Thyroid gland (tissue), 4 donors: ENCODE data around the gene BRD2.

ENCODE experiments used
- POLR2A ChIP-seq, 2 donors: fragments of 450-650 bp; IDR thresholded peaks; one replicate each; pipeline ENCODE4 v1.6.1; 2017; ENCODE audit warnings: antibody characterized with exemption in 2 of 2, mild to moderate bottlenecking in 2 of 2, moderate library complexity in 1 of 2
- TF ChIP-seq, protein P1 (sequence below), 6 experiments: fragments of 200-600 bp in 3 of 6; fragments of 450-650 bp in 3 of 6; sonication (generic) in 3 of 6; IDR thresholded peaks; one replicate each; pipeline ENCODE4 v1.5.1; 2016 to 2019; ENCODE audit warnings: antibody characterized with exemption in 6 of 6, mild to moderate bottlenecking in 2 of 6, inconsistent platforms in 1 of 6, moderate library complexity in 1 of 6

DNA sequence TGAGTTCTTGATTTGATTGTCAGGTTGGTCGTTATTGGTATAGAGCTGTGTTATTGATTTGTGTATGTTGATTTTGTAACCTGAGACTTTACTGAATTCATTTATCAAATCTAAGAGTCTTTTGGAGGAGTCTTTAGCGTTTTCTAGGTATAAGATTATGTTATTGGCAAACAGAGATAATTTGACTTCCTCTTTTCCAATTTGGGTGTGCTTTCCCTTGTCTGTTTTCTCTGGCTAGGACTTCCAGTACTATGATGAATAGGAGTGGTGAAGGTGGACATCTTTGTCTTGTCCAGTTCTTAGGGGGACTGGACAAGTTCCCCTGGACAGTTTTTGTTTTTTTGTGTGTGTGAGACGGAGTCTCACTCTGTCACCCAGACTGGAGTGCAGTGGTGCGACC, 23.6 kb downstream of the BRD2 start:
- TF ChIP-seq POLR2A (IDR thresholded peaks at IDR 0.05) = no peak
- TF ChIP-seq, protein P1, sequence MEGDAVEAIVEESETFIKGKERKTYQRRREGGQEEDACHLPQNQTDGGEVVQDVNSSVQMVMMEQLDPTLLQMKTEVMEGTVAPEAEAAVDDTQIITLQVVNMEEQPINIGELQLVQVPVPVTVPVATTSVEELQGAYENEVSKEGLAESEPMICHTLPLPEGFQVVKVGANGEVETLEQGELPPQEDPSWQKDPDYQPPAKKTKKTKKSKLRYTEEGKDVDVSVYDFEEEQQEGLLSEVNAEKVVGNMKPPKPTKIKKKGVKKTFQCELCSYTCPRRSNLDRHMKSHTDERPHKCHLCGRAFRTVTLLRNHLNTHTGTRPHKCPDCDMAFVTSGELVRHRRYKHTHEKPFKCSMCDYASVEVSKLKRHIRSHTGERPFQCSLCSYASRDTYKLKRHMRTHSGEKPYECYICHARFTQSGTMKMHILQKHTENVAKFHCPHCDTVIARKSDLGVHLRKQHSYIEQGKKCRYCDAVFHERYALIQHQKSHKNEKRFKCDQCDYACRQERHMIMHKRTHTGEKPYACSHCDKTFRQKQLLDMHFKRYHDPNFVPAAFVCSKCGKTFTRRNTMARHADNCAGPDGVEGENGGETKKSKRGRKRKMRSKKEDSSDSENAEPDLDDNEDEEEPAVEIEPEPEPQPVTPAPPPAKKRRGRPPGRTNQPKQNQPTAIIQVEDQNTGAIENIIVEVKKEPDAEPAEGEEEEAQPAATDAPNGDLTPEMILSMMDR (IDR thresholded peaks at IDR 0.05) = no peak
